Measurements from ENCODE around the gene TAS2R1. TPM values are rescaled to one million over a fixed set of nuclear protein-coding genes. Genes with fewer than 3 reads are reported as not detected.

Gene TAS2R1
- total RNA-seq, 1 donor from 2014 or later = 0.72 TPM

DNA sequence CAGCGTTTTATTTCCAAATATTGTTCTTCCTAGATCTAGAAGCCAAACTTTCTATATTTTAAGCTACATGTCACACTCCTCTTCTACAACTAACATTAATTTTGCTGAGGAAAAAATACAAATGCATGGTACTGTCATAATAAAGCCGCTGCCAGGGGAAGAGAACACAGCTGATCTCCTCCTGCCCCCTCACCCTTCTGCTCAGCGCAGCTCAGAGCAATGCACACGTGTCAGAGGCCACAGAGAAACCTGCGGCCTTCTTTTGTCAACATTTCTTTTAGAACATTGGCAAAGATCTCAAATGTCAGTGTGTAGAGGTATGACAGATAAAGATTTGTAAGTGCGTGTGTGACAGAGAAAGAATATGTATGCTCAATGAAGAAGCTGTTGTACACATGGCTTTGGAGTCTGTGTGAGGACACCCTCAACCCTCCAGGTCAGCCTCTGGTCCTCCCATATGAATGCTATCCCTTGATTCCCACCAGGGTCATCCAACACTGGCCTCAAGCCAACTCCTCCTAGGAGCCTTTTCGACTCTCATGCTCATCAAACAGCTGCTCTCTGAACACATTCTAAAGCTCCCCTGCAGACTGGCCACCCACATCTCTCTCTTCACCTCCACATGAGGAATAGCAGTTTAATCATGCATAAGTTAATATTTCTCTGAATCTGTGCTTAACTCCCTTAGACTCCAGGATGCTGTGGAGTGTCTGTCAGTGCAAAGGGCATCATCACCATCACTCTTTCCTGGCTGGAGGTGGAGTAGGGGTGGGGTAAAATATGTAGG is 40.9 kb downstream of the TAS2R1 start:
- no peak for DNase-seq (ENCODE audit: low spot score)

DNA sequence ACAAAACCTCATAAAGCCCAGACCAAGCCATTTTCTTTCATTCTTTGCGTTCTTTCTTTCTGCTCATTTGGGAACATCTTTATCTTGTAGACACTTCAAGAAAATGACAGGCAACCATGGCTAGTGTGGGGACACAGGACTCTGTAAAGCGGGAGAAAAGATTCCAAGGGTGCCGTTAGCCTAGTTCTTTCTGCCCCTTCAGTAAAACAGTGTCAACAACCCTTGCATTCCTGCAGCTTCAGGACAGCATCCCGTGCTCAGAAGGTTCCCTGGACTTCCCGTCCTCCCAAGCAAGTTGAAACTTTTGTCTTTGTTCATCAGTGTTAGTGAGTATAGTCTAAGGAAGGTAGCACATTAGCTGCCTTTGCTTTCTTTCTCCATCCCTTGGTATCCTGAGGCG is 41.9 kb downstream of the TAS2R1 start:
- no peak for DNase-seq (ENCODE audit: low spot score)

DNA sequence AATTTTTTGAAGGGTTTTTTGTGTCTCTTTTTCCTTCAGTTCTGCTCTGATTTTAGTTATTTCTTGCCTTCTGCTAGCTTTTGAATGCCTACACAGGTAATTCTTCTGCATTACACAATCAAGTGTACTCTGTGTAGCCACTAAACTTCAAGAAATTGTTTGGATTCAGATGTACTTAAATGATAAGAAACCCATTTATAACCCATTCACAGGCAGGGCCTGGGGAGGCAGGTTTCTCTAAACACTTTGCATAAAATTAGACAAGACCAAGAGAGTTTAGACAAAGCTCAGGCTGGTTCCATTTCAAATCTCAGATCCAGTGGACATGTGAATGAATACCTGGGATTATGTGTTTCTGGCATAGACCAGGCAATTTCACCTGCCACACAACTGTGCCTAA is 43.0 kb downstream of the TAS2R1 start:
- DNase-seq (ENCODE audit: low spot score) = no peak

DNA sequence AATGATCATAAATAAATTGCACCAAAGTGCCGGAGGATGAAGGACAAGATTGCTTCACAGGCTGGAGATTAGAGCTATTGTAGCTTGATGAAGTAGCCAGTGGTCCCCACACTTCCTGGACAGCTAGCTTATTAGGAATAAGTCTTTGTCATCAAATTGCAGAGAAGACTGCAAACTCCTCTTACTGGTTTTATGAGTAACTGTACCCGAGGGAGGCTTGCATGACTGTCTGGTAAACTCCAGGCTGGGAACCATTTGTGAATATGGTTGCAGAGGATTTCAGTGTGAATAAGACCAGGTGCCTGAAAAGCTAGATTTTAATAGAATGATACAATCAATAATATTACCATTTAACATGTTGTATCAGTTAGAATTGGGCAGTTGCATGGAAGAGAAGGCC is 47.7 kb downstream of the TAS2R1 start:
- no peak for DNase-seq (ENCODE audit: low spot score)

Other genes with a start within 250 kb of the TAS2R1 start
- 24.8 TPM for gene SEMA5A, start 84.3 kb downstream of the TAS2R1 start, total RNA-seq (ENCODE audit: insufficient read depth, low replicate concordance)